Fibroblast of the aortic adventitia (primary cell): ENCODE data around the gene ATP8A2. TPM values are rescaled to one million over a fixed set of nuclear protein-coding genes. Genes with fewer than 3 reads are reported as not detected.

Source experiments
- DNase-seq: peaks from one replicate; pipeline ENCODE4 v3.0.0-alpha.2; 2010; ENCODE audit warnings: low read depth
- H3K4me3 ChIP-seq: 2 replicates; pipeline ENCODE4 v1.5.1; 2011; ENCODE audit warnings: low read depth, mild to moderate bottlenecking, control low read depth, low read length, moderate library complexity
- CTCF ChIP-seq: IDR thresholded peaks from 2 replicates; pipeline ENCODE4 v1.5.1; 2011; ENCODE audit warnings: mild to moderate bottlenecking, low read length, control low read depth, inconsistent platforms; ENCODE audit not compliant: insufficient read depth
- total RNA-seq: library from RNA; depleted of rRNA; stranded (reverse); fragments of >200 nt; gene quantifications from 2 replicates; pipeline ENCODE4 v1.2.3, GENCODE V29; 2012; ENCODE audit warnings: low replicate concordance

Gene ATP8A2
- total RNA-seq, 1 donor = under 0.01 TPM

GRCh38 chr13:25400925-25401324 is 29.2 kb downstream of the ATP8A2 start:
- no peak for DNase-seq
- H3K4me3 ChIP-seq = no peak overlapping the region
- TF ChIP-seq CTCF = no peak

GRCh38 chr13:25401958-25402357 is 30.2 kb downstream of the ATP8A2 start:
- no peak for TF ChIP-seq CTCF
- no peak for DNase-seq
- H3K4me3 ChIP-seq = no peak overlapping the region

GRCh38 chr13:25406377-25406776 is 34.6 kb downstream of the ATP8A2 start:
- no peak overlapping the region for H3K4me3 ChIP-seq
- no peak for DNase-seq
- TF ChIP-seq CTCF = no peak

- no peak overlapping the region for H3K4me3 ChIP-seq
- no peak for TF ChIP-seq CTCF
- no peak for DNase-seq
Measured at GRCh38 chr13:25409938-25410337, 38.2 kb downstream of the ATP8A2 start.

GRCh38 chr13:25415241-25415640 is 43.5 kb downstream of the ATP8A2 start:
- DNase-seq = no peak
- TF ChIP-seq CTCF = no peak
- H3K4me3 ChIP-seq = no peak overlapping the region

GRCh38 chr13:25417535-25417934 is 45.8 kb downstream of the ATP8A2 start:
- no peak for TF ChIP-seq CTCF
- H3K4me3 ChIP-seq = no peak overlapping the region
- DNase-seq = no peak

GRCh38 chr13:25420161-25420560 is 48.4 kb downstream of the ATP8A2 start:
- DNase-seq = no peak
- no peak overlapping the region for H3K4me3 ChIP-seq
- no peak for TF ChIP-seq CTCF
